Activated CD4-positive, alpha-beta memory T cell treated with anti-CD3 and anti-CD28 coated beads, Interleukin-2, amount 10 ng/mL, durations not matched to agents 7 days and 5 days (primary cell): ENCODE measurements around the gene LIN28B. TPM values are rescaled to one million over a fixed set of nuclear protein-coding genes. Genes with fewer than 3 reads are reported as not detected.
"Not testable (repeated sequence)": the region's sequence is repeated elsewhere in the genome, so short reads cannot be mapped to it uniquely, and the experiment has no call there.

Experiments
- CTCF ChIA-PET: fragments of 350-600 bp; sonication (Branson Sonifier 250); formaldehyde crosslinking; loops from one replicate; lab custom pipeline; 2021; ENCODE audit warnings: antibody characterized with exemption, inconsistent platforms; lab: Charles Lee
- POLR2A ChIA-PET: fragments of 350-600 bp; sonication (Branson Sonifier 250); formaldehyde crosslinking; loops from one replicate; lab custom pipeline; 2021; ENCODE audit warnings: antibody characterized with exemption; lab: Charles Lee
- DNase-seq: peaks from one replicate; pipeline ENCODE4 v3.0.0-alpha.2; 2020
- H3K27ac Mint-ChIP-seq: one replicate; pipeline ENCODE4 v1.8.0; 2021; ENCODE audit warnings: mild to moderate bottlenecking, mixed read lengths
- H3K27me3 Mint-ChIP-seq: one replicate; pipeline ENCODE4 v1.8.0; 2021; ENCODE audit warnings: mixed read lengths
- H3K36me3 Mint-ChIP-seq: one replicate; pipeline ENCODE4 v1.8.0; 2021; ENCODE audit warnings: low read depth, mixed read lengths
- H3K4me1 Mint-ChIP-seq: one replicate; pipeline ENCODE4 v1.8.0; 2021; ENCODE audit warnings: mixed read lengths
- H3K4me3 Mint-ChIP-seq: one replicate; pipeline ENCODE4 v1.8.0; 2021; ENCODE audit warnings: mild to moderate bottlenecking, mixed read lengths
- H3K9me3 Mint-ChIP-seq: one replicate; pipeline ENCODE4 v1.8.0; 2021; ENCODE audit warnings: mixed read lengths
- total RNA-seq, 2 experiments: library from RNA; stranded (reverse); gene quantifications; one replicate each; pipeline ENCODE4 v1.2.3, GENCODE V29; 2021

The LIN28B gene
- total RNA-seq, 2 experiments from 2014 or later = not detected

GRCh38 chr6:104949206-104949605 lies 7.7 kb upstream of the LIN28B start:
- CTCF ChIA-PET = no interaction called here

GRCh38 chr6:104951677-104952076 lies 5.2 kb upstream of the LIN28B start:
- Mint-ChIP-seq H3K9me3 (no peaks in the 10 kb centered on the region), H3K4me1 (peaks cover 9% of the 10 kb centered on the region), H3K4me3 (no peak overlapping the region), H3K36me3 (peaks cover 5% of the 10 kb centered on the region), H3K27ac (no peak overlapping the region), H3K27me3 (peaks cover 55% of the 10 kb centered on the region)
- DNase-seq = no peak
- ChIA-PET CTCF (no interaction called here), POLR2A (no interaction called here)

More at GRCh38 chr6:104949206-104949605, 7.7 kb upstream of the LIN28B start:
- Mint-ChIP-seq H3K27me3 (peaks cover 34% of the 10 kb centered on the region), H3K27ac (no peak overlapping the region), H3K9me3 (no peaks in the 10 kb centered on the region), H3K4me1 (peaks cover 9% of the 10 kb centered on the region), H3K4me3 (no peak overlapping the region), H3K36me3 (peaks cover 5% of the 10 kb centered on the region)
- POLR2A ChIA-PET = no interaction called here
- no peak for DNase-seq

- POLR2A ChIA-PET = no interaction called here
- Mint-ChIP-seq H3K9me3 (no peaks in the 10 kb centered on the region), H3K27ac (no peak overlapping the region), H3K4me1 (peaks cover 19% of the 10 kb centered on the region), H3K27me3 (peaks cover 66% of the 10 kb centered on the region), H3K36me3 (peaks cover 5% of the 10 kb centered on the region), H3K4me3 (no peak overlapping the region)
- CTCF ChIA-PET = no interaction called here
- no peak for DNase-seq
Observed at GRCh38 chr6:104952911-104953399, 4.0 kb upstream of the LIN28B start.

GRCh38 chr6:104953400-104954189 lies 3.3 kb upstream of the LIN28B start:
- H3K4me3 Mint-ChIP-seq, H3K27ac Mint-ChIP-seq, DNase-seq, POLR2A ChIA-PET, CTCF ChIA-PET, H3K36me3 Mint-ChIP-seq, H3K9me3 Mint-ChIP-seq: not testable (repeated sequence)
- H3K4me1 Mint-ChIP-seq = peaks cover 22% of the 10 kb centered on the region
- H3K27me3 Mint-ChIP-seq = peaks cover 73% of the 10 kb centered on the region

GRCh38 chr6:104954190-104954797 lies 2.6 kb upstream of the LIN28B start:
- DNase-seq = no peak
- POLR2A ChIA-PET = interaction anchor here (0.7 kb wide), 1 partner anchor 528 kb away, joined by 3 read pairs; no protein-coding TSS in a partner anchor
- H3K36me3 Mint-ChIP-seq = peaks cover 5% of the 10 kb centered on the region
- CTCF ChIA-PET = no interaction called here
- H3K4me3 Mint-ChIP-seq = no peak overlapping the region
- H3K27ac Mint-ChIP-seq = no peak overlapping the region
- H3K4me1 Mint-ChIP-seq = peaks cover 22% of the 10 kb centered on the region
- H3K9me3 Mint-ChIP-seq = no peaks in the 10 kb centered on the region
- peaks cover 73% of the 10 kb centered on the region for H3K27me3 Mint-ChIP-seq

GRCh38 chr6:104955491-104955890 lies 1.4 kb upstream of the LIN28B start:
- Mint-ChIP-seq H3K9me3 (no peaks in the 10 kb centered on the region), H3K4me1 (peaks cover 22% of the 10 kb centered on the region), H3K4me3 (no peak overlapping the region), H3K36me3 (peaks cover 5% of the 10 kb centered on the region), H3K27me3 (peaks cover 73% of the 10 kb centered on the region), H3K27ac (no peak overlapping the region)
- no peak for DNase-seq
- CTCF ChIA-PET = interaction anchor here (0.6 kb wide), 1 partner anchor 430 kb away, joined by 4 read pairs; no protein-coding TSS in a partner anchor
- POLR2A ChIA-PET = no interaction called here

GRCh38 chr6:104955927-104956730 lies 778 bp upstream of the LIN28B start:
- Mint-ChIP-seq H3K27ac (no peak overlapping the region), H3K4me3 (no peak overlapping the region), H3K36me3 (peaks cover 5% of the 10 kb centered on the region), H3K4me1 (peaks cover 22% of the 10 kb centered on the region), H3K9me3 (no peaks in the 10 kb centered on the region), H3K27me3 (peaks cover 72% of the 10 kb centered on the region)
- POLR2A ChIA-PET = no interaction called here
- DNase-seq = no peak
- CTCF ChIA-PET = no interaction called here

- Mint-ChIP-seq H3K36me3 (peaks cover 5% of the 10 kb centered on the region), H3K27ac (no peak overlapping the region), H3K4me1 (peaks cover 22% of the 10 kb centered on the region), H3K27me3 (peaks cover 62% of the 10 kb centered on the region), H3K4me3 (peak overlapping the region; percentile 21), H3K9me3 (no peaks in the 10 kb centered on the region)
- ChIA-PET POLR2A (interaction anchor here (0.8 kb wide), 1 partner anchor 36 kb away, joined by 3 read pairs; no protein-coding TSS in a partner anchor), CTCF (interaction anchor here (0.5 kb wide), 1 partner anchor 129 kb away, joined by 3 read pairs; no protein-coding TSS in a partner anchor)
- DNase-seq = no peak
Observed at GRCh38 chr6:104957301-104958177, 632 bp downstream of the LIN28B start.

GRCh38 chr6:104958178-104959025 lies 1.5 kb downstream of the LIN28B start:
- ChIA-PET CTCF (no interaction called here), POLR2A (no interaction called here)
- H3K4me1 Mint-ChIP-seq = peaks cover 19% of the 10 kb centered on the region
- no peak overlapping the region for H3K4me3 Mint-ChIP-seq
- no peak for DNase-seq
- H3K36me3 Mint-ChIP-seq = peaks cover 3% of the 10 kb centered on the region
- peaks cover 56% of the 10 kb centered on the region for H3K27me3 Mint-ChIP-seq
- H3K9me3 Mint-ChIP-seq = no peaks in the 10 kb centered on the region
- H3K27ac Mint-ChIP-seq = no peak overlapping the region

GRCh38 chr6:104959026-104959858 lies 2.3 kb downstream of the LIN28B start:
- H3K9me3 Mint-ChIP-seq = no peaks in the 10 kb centered on the region
- no peak overlapping the region for H3K27ac Mint-ChIP-seq
- CTCF ChIA-PET = no interaction called here
- H3K36me3 Mint-ChIP-seq = no peaks in the 10 kb centered on the region
- peaks cover 51% of the 10 kb centered on the region for H3K27me3 Mint-ChIP-seq
- POLR2A ChIA-PET = no interaction called here
- H3K4me1 Mint-ChIP-seq = peaks cover 14% of the 10 kb centered on the region
- no peak for DNase-seq
- H3K4me3 Mint-ChIP-seq = no peak overlapping the region

GRCh38 chr6:104969108-104969507 lies 12.2 kb downstream of the LIN28B start:
- Mint-ChIP-seq H3K27me3 (no peaks in the 10 kb centered on the region), H3K4me3 (no peak overlapping the region), H3K9me3 (no peaks in the 10 kb centered on the region), H3K27ac (no peak overlapping the region), H3K4me1 (no peaks in the 10 kb centered on the region), H3K36me3 (no peaks in the 10 kb centered on the region)
- DNase-seq = no peak
- CTCF ChIA-PET = no interaction called here
- POLR2A ChIA-PET = no interaction called here
